Spleen (tissue), 11 donors: ENCODE results near the gene JPH2. TPM values are rescaled to one million over a fixed set of nuclear protein-coding genes. Genes with fewer than 3 reads are reported as not detected.
A peak's percentile ranks its signal among the peaks of the same experiment; 100 is the strongest.
"Not testable (repeated sequence)": the region's sequence is repeated elsewhere in the genome, so short reads cannot be mapped to it uniquely, and the experiment has no call there.

Experiments used
- DNase-seq: peaks from one replicate; pipeline ENCODE4 v3.0.0-alpha.2; 2020
- H3K27ac ChIP-seq, 8 donors: fragments of 200-600 bp; sonication (generic) in 7 of 8; 1 replicate in 4 of 8; 2 replicates in 4 of 8; pipeline versions ENCODE4 v1.5.0 to v1.8.0; 2016 to 2021; ENCODE audit warnings: inconsistent platforms in 4 of 8, mild to moderate bottlenecking in 4 of 8, moderate library complexity in 1 of 8
- H3K27me3 ChIP-seq, 7 donors: fragments of 200-600 bp; sonication (generic) in 6 of 7; replicated peaks in 1 of 7; 1 replicate in 4 of 7; 2 replicates in 3 of 7; pipeline versions ENCODE4 v1.5.0 to v1.8.0; 2016 to 2021; ENCODE audit warnings: inconsistent platforms in 3 of 7, mild to moderate bottlenecking in 1 of 7
- H3K36me3 ChIP-seq, 6 donors: fragments of 200-600 bp; sonication (generic) in 5 of 6; 1 replicate in 4 of 6; 2 replicates in 2 of 6; pipeline versions ENCODE4 v1.5.0 to v1.8.0; 2016 to 2021; ENCODE audit warnings: inconsistent platforms in 2 of 6
- H3K4me1 ChIP-seq, 6 donors: fragments of 200-600 bp; sonication (generic) in 5 of 6; 1 replicate in 3 of 6; 2 replicates in 3 of 6; pipeline versions ENCODE4 v1.5.0 to v1.8.0; 2016 to 2021; ENCODE audit warnings: inconsistent platforms in 3 of 6
- H3K4me3 ChIP-seq, 8 donors: fragments of 200-600 bp; sonication (generic) in 7 of 8; 1 replicate in 4 of 8; 2 replicates in 4 of 8; pipeline versions ENCODE4 v1.5.0 to v1.8.0; 2016 to 2021; ENCODE audit warnings: inconsistent platforms in 4 of 8, mild to moderate bottlenecking in 4 of 8, moderate library complexity in 2 of 8
- H3K9me3 ChIP-seq, 8 donors: fragments of 200-600 bp; sonication (generic) in 7 of 8; 1 replicate in 4 of 8; 2 replicates in 4 of 8; pipeline versions ENCODE4 v1.5.0 to v1.8.0; 2016 to 2021; ENCODE audit warnings: inconsistent platforms in 4 of 8
- CTCF ChIP-seq, 11 experiments: fragments of 200-600 bp in 7 of 11; fragments of 450-650 bp in 4 of 11; sonication (generic) in 4 of 11; IDR thresholded peaks in 8 of 11; conservative IDR thresholded peaks in 3 of 11; 1 replicate in 7 of 11; 2 replicates in 4 of 11; pipeline versions ENCODE4 v1.4.0 to v1.8.0; 2016 to 2021; ENCODE audit warnings: antibody characterized with exemption in 11 of 11, inconsistent platforms in 4 of 11, mild to moderate bottlenecking in 1 of 11
- POLR2A ChIP-seq, 3 donors: fragments of 450-650 bp; IDR thresholded peaks; one replicate each; pipeline ENCODE4 v1.5.1; 2017; ENCODE audit warnings: antibody characterized with exemption in 3 of 3, mild to moderate bottlenecking in 1 of 3
- POLR2AphosphoS5 ChIP-seq, 3 donors: sonication (generic); formaldehyde crosslinking; IDR thresholded peaks; one replicate each; pipeline ENCODE4 v1.5.1; 2017; ENCODE audit warnings: antibody characterized with exemption in 3 of 3
- WGBS, 5 donors: extraction: QIAGEN DNeasy Blood & Tissue Kit in 3 of 5; methylation state at CpG; one replicate each; pipeline versions ENCODE4 v1.1.5 to v1.1.7; 2013 to 2018; 5-methylcytosine and 5-hydroxymethylcytosine counted together
- intact Hi-C: fragments of 100-400 bp; cut with DNase I; formaldehyde crosslinking; loops from one replicate; pipeline ENCODE4 v1.15.0; 2023; ENCODE audit warnings: low total_unique reads
- polyA plus RNA-seq, 3 donors: library from polyadenylated mRNA; stranded (reverse); fragments of 200-250 nt; gene quantifications; one replicate each; pipeline ENCODE4 v1.2.1, GENCODE V29; 2013
- total RNA-seq, 7 donors: library from RNA; depleted of rRNA in 3 of 7; stranded (reverse); fragments of >200 nt in 3 of 7; fragmentation: NEBNext Ultra II Directional in 4 of 7; extraction: Animal tissue kit (Norgen Biotek cat#: 25700) in 4 of 7; gene quantifications; one replicate each; pipeline versions ENCODE4 v1.1.0 to v1.2.1, GENCODE V29; 2016 to 2021
- donor health status: healthy with polysubstance abuse.
- donor health status: DM: no; HTN: no; CAD: no; lungs with moderate emphysema.
- donor health status: DM: no; HTN: no; CAD: no.
- donor health status: Bipolar disorder and iron deficiency.
- donor health status: healthy.
- donor health status: DM: no; HTN: no; CAD: no.
- donor health status: DM: yes; HTN: yes; CAD: no.

Gene JPH2
- total and polyA plus RNA-seq, 10 donors = 0.50 to 4.4 (median 1.3) TPM

- no peak overlapping the region for H3K27ac ChIP-seq
- H3K4me1 ChIP-seq = peaks cover 0 to 18% (median 0%) of the 10 kb centered on the region in 6 donors
- no peak for TF ChIP-seq POLR2A (IDR thresholded peaks at IDR 0.05)
- no peak for TF ChIP-seq CTCF (IDR thresholded peaks at IDR 0.05 in 8 of 11, conservative IDR thresholded peaks at IDR 0.05 in 3 of 11)
- no peak for TF ChIP-seq POLR2AphosphoS5 (IDR thresholded peaks at IDR 0.05)
- intact Hi-C loops = no loop called here
- no peaks in the 10 kb centered on the region for H3K27me3 ChIP-seq
- H3K4me3 ChIP-seq = no peak overlapping the region
- 76 to 83% (median 81%) methylated on average over 3 of the region's 3 CpGs for WGBS, 5 donors
- H3K9me3 ChIP-seq = no peaks in the 10 kb centered on the region
- no peak for DNase-seq
- H3K36me3 ChIP-seq = peaks cover 3 to 59% (median 50%) of the 10 kb centered on the region in 6 donors
These were observed 9.3 kb upstream of the JPH2 start for GRCh38 chr20:44196271-44196670.

DNA sequence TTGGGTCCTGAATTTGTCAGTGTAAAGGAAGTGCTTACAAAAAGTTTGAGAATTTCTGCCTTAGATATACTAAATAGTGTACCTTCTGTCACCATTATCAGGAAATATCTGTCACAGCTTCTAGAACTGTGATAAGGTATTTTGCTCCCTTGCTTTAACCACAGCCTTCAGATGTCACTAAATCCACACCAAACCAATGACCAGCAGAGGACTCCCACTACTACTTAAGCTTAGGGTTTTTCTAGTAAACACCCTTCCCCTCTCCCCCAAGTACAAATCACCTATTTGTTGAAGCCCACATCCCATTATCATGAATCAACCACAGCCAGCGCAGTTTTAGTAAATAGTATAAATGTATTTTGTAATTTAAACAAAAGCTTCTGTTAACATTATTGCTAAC is 8.6 kb upstream of the JPH2 start:
- 87 to 93% (median 91%) methylated on average over 1 of the region's 1 CpG for WGBS, 5 donors
- Histone ChIP-seq H3K36me3 (peaks cover 3 to 52% (median 44%) of the 10 kb centered on the region in 6 donors), H3K4me3 (no peak overlapping the region), H3K27me3 (no peaks in the 10 kb centered on the region), H3K4me1 (peaks cover 0 to 11% (median 0%) of the 10 kb centered on the region in 6 donors), H3K27ac (no peak overlapping the region), H3K9me3 (no peaks in the 10 kb centered on the region)
- DNase-seq = no peak
- intact Hi-C loops = no loop called here
- TF ChIP-seq POLR2AphosphoS5 (IDR thresholded peaks at IDR 0.05) = no peak

DNA sequence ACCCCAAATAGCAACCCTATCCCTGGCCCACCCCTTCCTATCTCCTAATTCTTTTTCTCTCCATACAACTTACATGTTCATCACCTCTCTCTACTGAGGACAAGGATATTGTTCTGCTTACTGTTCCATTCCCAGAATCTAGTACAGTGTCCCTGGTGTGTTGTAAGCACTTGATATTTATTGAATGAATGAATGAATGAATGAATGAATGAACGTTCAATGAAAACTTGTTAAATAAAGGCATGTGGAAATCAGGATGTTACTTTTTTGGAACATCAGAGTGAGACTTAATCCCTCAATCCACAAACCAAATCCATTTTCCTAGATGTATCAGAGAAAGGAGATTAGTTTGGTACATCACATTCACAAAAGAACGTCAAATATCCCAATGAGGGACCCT is 6.8 kb upstream of the JPH2 start:
- intact Hi-C loops = no loop called here

DNA sequence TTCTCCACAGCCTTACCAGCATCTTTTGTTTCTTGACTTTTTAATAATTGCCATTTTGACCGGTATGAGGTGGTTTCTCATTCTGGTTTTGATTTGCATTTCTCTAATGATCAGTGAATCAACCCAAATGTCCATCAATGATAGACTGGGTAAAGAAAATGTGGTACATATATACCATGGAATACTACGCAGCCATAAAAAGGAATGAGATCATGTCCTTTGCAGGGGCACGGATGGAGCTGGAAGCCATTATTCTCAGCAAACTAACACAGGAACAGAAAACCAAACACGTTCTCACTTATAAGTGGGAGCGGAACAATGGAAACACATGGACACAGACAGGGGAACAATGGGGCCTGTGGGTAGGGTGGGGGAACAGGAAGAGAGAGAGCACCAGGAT is 4.7 kb upstream of the JPH2 start:
- WGBS, 5 donors = 81 to 91% (median 86%) methylated on average over 5 of the region's 5 CpGs
- H3K9me3 ChIP-seq, H3K27ac ChIP-seq, intact Hi-C loops, DNase-seq, H3K4me3 ChIP-seq: not testable (repeated sequence)
- Histone ChIP-seq H3K4me1 (peaks cover 5 to 32% (median 14%) of the 10 kb centered on the region in 6 donors), H3K27me3 (peaks cover 0 to 26% (median 14%) of the 10 kb centered on the region in 7 donors), H3K36me3 (peaks cover 0 to 12% (median 5%) of the 10 kb centered on the region in 6 donors)

More for the DNA sequence above, 6.8 kb upstream of the JPH2 start:
- Histone ChIP-seq H3K9me3 (no peaks in the 10 kb centered on the region), H3K27ac (no peak overlapping the region), H3K27me3 (peaks cover 0 to 9% (median 0%) of the 10 kb centered on the region in 7 donors), H3K4me3 (no peak overlapping the region), H3K4me1 (peaks cover 0 to 15% (median 0%) of the 10 kb centered on the region in 6 donors), H3K36me3 (peaks cover 0 to 34% (median 27%) of the 10 kb centered on the region in 6 donors)
- TF ChIP-seq CTCF (IDR thresholded peaks at IDR 0.05 in 8 of 11, conservative IDR thresholded peaks at IDR 0.05 in 3 of 11) (no peak), POLR2A (IDR thresholded peaks at IDR 0.05) (no peak), POLR2AphosphoS5 (IDR thresholded peaks at IDR 0.05) (no peak)
- no peak for DNase-seq
- 80 to 92% (median 86%) methylated on average over 2 of the region's 2 CpGs for WGBS, 5 donors

DNA sequence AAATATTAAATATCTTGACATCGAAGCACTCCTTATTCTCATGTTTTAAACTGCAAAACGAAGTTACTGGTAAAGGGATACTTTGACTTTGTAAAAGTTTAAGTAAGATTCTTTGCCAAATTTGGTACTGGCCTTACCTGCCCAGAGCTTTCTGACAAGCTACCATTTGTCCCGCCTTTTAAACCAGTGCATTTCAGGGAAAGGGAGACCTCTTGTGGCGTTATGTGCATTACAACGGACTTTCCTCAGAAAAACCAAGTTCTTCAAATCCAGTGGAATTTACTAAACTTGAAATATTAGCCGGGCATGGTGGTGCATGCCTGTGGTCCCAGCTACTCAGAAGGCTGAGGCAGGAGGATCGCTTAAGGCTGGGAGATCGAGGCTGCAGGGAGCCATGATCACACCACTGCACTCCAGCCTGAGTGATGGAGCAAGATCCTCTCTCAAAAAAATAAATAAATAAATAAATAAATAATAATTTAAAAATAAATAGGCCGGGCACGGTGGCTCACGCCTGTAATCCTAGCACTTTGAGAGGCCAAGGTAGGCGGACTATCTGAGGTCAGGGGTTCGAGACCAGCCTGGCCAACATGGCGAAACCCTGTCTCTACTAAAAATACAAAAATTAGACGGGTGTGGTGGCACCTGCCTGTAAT is 3.3 kb upstream of the JPH2 start:
- 28 to 33% (median 29%) methylated on average over 15 of the region's 15 CpGs for WGBS, 5 donors
- H3K36me3 ChIP-seq, intact Hi-C loops, H3K9me3 ChIP-seq, H3K4me3 ChIP-seq, DNase-seq, H3K27ac ChIP-seq: not testable (repeated sequence)
- peak; percentile 37 to 76 (median 67) for TF ChIP-seq CTCF (IDR thresholded peaks at IDR 0.05 in 8 of 11, conservative IDR thresholded peaks at IDR 0.05 in 3 of 11)
- Histone ChIP-seq H3K4me1 (peaks cover 5 to 40% (median 17%) of the 10 kb centered on the region in 6 donors), H3K27me3 (peaks cover 0 to 37% (median 24%) of the 10 kb centered on the region in 7 donors)
